Stomach (tissue), 4 donors: Measurements from ENCODE around the gene SHISAL1.

Experiments
- EP300 ChIP-seq: sonication (generic); formaldehyde crosslinking; IDR thresholded peaks from one replicate; pipeline ENCODE4 v1.6.1; 2017; ENCODE audit warnings: antibody characterized with exemption
- POLR2A ChIP-seq, 4 donors: fragments of 450-650 bp; IDR thresholded peaks; one replicate each; pipeline ENCODE4 v1.6.1; 2016; ENCODE audit warnings: antibody characterized with exemption in 4 of 4, control low read depth in 2 of 4, mild to moderate bottlenecking in 1 of 4, moderate library complexity in 1 of 4
- POLR2AphosphoS5 ChIP-seq, 3 donors: sonication (generic); formaldehyde crosslinking; IDR thresholded peaks; one replicate each; pipeline ENCODE4 v1.6.1; 2016; ENCODE audit warnings: antibody characterized with exemption in 3 of 3
- TF ChIP-seq, protein P1 (sequence below), 7 experiments: fragments of 450-650 bp in 4 of 7; fragments of 200-600 bp in 3 of 7; sonication (generic) in 3 of 7; IDR thresholded peaks; one replicate each; pipeline ENCODE4 v1.5.1; 2016 to 2019; ENCODE audit warnings: antibody characterized with exemption in 7 of 7, control low read depth in 2 of 7, mild to moderate bottlenecking in 1 of 7

DNA sequence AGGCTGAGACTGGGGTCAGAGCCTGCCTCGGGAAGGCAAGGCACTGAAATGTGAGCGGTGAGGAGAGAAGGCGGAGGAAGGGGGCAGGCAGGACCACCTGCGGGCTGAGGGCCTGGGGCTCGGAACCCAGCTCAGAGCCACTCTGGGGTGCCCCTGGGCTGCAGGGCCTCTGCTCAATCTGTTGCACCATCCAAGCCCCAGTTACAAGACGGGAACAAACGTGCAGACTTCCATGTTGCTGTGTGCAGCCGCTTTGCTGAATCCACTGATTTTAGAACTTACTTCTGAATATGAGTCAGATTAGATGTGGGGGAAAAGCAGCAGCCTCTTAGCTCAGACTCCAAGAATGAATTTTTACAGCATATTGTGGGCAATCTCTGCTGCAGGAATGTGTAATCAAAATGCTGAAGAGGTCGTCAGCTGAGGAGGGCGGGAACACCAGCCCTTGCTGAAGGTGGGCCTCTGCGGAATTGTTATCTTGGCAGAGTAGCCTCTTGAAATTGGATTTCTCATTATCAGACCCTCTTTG is 110.4 kb downstream of the SHISAL1 start:
- TF ChIP-seq, protein P1, sequence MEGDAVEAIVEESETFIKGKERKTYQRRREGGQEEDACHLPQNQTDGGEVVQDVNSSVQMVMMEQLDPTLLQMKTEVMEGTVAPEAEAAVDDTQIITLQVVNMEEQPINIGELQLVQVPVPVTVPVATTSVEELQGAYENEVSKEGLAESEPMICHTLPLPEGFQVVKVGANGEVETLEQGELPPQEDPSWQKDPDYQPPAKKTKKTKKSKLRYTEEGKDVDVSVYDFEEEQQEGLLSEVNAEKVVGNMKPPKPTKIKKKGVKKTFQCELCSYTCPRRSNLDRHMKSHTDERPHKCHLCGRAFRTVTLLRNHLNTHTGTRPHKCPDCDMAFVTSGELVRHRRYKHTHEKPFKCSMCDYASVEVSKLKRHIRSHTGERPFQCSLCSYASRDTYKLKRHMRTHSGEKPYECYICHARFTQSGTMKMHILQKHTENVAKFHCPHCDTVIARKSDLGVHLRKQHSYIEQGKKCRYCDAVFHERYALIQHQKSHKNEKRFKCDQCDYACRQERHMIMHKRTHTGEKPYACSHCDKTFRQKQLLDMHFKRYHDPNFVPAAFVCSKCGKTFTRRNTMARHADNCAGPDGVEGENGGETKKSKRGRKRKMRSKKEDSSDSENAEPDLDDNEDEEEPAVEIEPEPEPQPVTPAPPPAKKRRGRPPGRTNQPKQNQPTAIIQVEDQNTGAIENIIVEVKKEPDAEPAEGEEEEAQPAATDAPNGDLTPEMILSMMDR (IDR thresholded peaks at IDR 0.05): no peak
- TF ChIP-seq POLR2AphosphoS5 (IDR thresholded peaks at IDR 0.05): no peak
- TF ChIP-seq POLR2A (IDR thresholded peaks at IDR 0.05): no peak
- TF ChIP-seq EP300: no peak
